Gastrocnemius medialis (tissue), 4 donors: Measurements from ENCODE around the gene FMNL3. TPM values are rescaled to one million over a fixed set of nuclear protein-coding genes. Genes with fewer than 3 reads are reported as not detected.

Experiments
- ATAC-seq, 2 donors: fragments of 150-250 bp; one replicate each; pipeline ENCODE4 v1.9.1; 2016
- DNase-seq, 2 donors: peaks; one replicate each; pipeline ENCODE4 v3.0.0-alpha.2; 2019
- H3K27ac ChIP-seq, 4 donors: fragments of 200-600 bp; sonication (generic); 1 replicate in 1 of 4; 2 replicates in 3 of 4; pipeline ENCODE4 v1.5.1; 2016 to 2018; ENCODE audit warnings: mild to moderate bottlenecking in 2 of 4, moderate library complexity in 1 of 4
- H3K27me3 ChIP-seq, 3 donors: fragments of 200-600 bp; sonication (generic) in 2 of 3; 1 replicate in 1 of 3; 2 replicates in 2 of 3; pipeline versions ENCODE4 v1.5.1 to v1.6.0; 2016 to 2019; ENCODE audit warnings: mild to moderate bottlenecking in 1 of 3, moderate library complexity in 1 of 3
- H3K36me3 ChIP-seq, 2 donors: fragments of 200-600 bp; sonication (generic) in 1 of 2; one replicate each; pipeline ENCODE4 v1.5.1; 2017 to 2018
- H3K4me1 ChIP-seq, 2 donors: fragments of 200-600 bp; sonication (generic) in 1 of 2; one replicate each; pipeline ENCODE4 v1.5.1; 2016 to 2017; ENCODE audit warnings: mild to moderate bottlenecking in 2 of 2
- H3K4me3 ChIP-seq, 4 donors: fragments of 200-600 bp; sonication (generic) in 3 of 4; 1 replicate in 1 of 4; 2 replicates in 3 of 4; pipeline ENCODE4 v1.5.1; 2016 to 2019; ENCODE audit warnings: mild to moderate bottlenecking in 2 of 4
- H3K9me3 ChIP-seq, 3 donors: fragments of 200-600 bp; sonication (generic) in 2 of 3; 1 replicate in 1 of 3; 2 replicates in 2 of 3; pipeline ENCODE4 v1.5.1; 2016 to 2019
- CTCF ChIP-seq, 5 experiments: fragments of 450-650 bp in 3 of 5; fragments of 200-600 bp in 2 of 5; sonication (generic) in 2 of 5; IDR thresholded peaks in 4 of 5; conservative IDR thresholded peaks in 1 of 5; 1 replicate in 4 of 5; 2 replicates in 1 of 5; pipeline ENCODE4 v1.5.1; 2016 to 2019; ENCODE audit warnings: antibody characterized with exemption in 5 of 5, mild to moderate bottlenecking in 3 of 5, moderate library complexity in 3 of 5
- POLR2A ChIP-seq, 2 donors: fragments of 450-650 bp; IDR thresholded peaks; one replicate each; pipeline ENCODE4 v1.6.1; 2017; ENCODE audit warnings: antibody characterized with exemption in 2 of 2, mild to moderate bottlenecking in 2 of 2, moderate library complexity in 2 of 2
- in situ Hi-C, 4 donors: fragments of 200-750 bp; cut with MboI; loops; one replicate each; pipeline versions ENCODE4 v1.15.0 to v1.8.0; 2017; ENCODE audit warnings: low sequenced_read_pairs in 4 of 4
- intact Hi-C: fragments of 100-400 bp; cut with DNase I; formaldehyde crosslinking; loops from one replicate; pipeline ENCODE4 v1.15.1; 2023; ENCODE audit warnings: low total_unique reads
- total RNA-seq, 4 donors: library from RNA; depleted of rRNA; stranded (reverse); fragments of >200 nt; gene quantifications; one replicate each; pipeline versions ENCODE4 v1.1.0 to v1.2.3, GENCODE V29; 2016

The FMNL3 gene
- total RNA-seq, 4 donors from 2014 or later, result 2.0 to 5.5 (median 4.9) TPM

- peaks cover 0 to 13% of the 10 kb centered on the region in 2 donors for H3K4me1 ChIP-seq
- H3K36me3 ChIP-seq, result no peaks in the 10 kb centered on the region
- no peak overlapping the region for H3K4me3 ChIP-seq
- DNase-seq, result no peak
- ATAC-seq, result no peak
- in situ Hi-C loops (no loop called here), intact Hi-C loops (no loop called here)
- H3K27me3 ChIP-seq, result no peaks in the 10 kb centered on the region
- TF ChIP-seq POLR2A (IDR thresholded peaks at IDR 0.05) (no peak), CTCF (IDR thresholded peaks at IDR 0.05 in 4 of 5, conservative IDR thresholded peaks at IDR 0.05 in 1 of 5) (no peak)
- no peaks in the 10 kb centered on the region for H3K9me3 ChIP-seq
- no peak overlapping the region for H3K27ac ChIP-seq
These were observed 22.8 kb downstream of the FMNL3 start for GRCh38 chr12:49684310-49684854.

DNA sequence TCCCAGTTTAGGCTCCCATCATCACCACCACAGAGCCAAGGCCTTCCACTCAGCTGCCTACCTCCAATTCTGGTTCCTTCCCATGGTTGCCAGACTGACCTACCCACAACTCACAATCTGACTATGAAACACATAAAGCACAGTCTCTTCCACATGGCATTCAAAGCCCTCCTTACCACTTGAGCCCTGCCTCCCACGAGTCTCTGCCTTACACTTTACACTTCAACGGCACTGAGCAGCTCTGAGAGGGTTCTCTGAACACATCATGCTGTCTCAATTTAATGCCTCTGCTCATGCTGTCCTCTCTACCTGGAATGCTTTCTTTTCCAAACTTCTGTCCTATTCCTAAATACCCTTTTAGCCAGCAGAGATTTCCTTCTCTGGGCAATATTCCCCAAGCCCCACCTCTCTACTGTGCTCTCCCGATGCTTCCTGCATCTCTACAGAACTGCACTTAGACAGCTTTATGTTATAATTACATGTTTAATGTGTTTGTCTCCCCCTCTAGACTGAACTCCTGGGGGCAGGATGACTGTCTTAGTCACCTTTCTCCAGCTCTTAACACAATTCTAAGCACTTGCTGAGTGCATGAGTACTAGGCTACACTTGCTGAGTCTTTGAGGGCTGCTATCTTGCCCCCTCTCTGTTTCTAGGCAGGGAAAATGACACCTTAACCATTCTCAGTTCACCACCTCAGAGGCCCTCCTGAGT is 23.5 kb downstream of the FMNL3 start:
- in situ Hi-C loops (no loop called here), intact Hi-C loops (no loop called here)
- DNase-seq (no peak), ATAC-seq (no peak)
- H3K36me3 ChIP-seq, result no peaks in the 10 kb centered on the region
- peaks cover 0 to 9% of the 10 kb centered on the region in 2 donors for H3K4me1 ChIP-seq
- no peaks in the 10 kb centered on the region for H3K9me3 ChIP-seq
- H3K27ac ChIP-seq, result no peak overlapping the region
- no peak overlapping the region for H3K4me3 ChIP-seq
- H3K27me3 ChIP-seq, result no peaks in the 10 kb centered on the region
- TF ChIP-seq POLR2A (IDR thresholded peaks at IDR 0.05) (no peak), CTCF (IDR thresholded peaks at IDR 0.05 in 4 of 5, conservative IDR thresholded peaks at IDR 0.05 in 1 of 5) (no peak)

GRCh38 chr12:49680075-49680474 is 27.1 kb downstream of the FMNL3 start:
- DNase-seq (no peak), ATAC-seq (no peak)
- Histone ChIP-seq H3K4me1 (peaks cover 12 to 23% of the 10 kb centered on the region in 2 donors), H3K36me3 (no peaks in the 10 kb centered on the region), H3K27ac (no peak overlapping the region), H3K27me3 (no peaks in the 10 kb centered on the region), H3K4me3 (no peak overlapping the region), H3K9me3 (no peaks in the 10 kb centered on the region)
- intact Hi-C loops, result no loop called here
- TF ChIP-seq CTCF (IDR thresholded peaks at IDR 0.05 in 4 of 5, conservative IDR thresholded peaks at IDR 0.05 in 1 of 5), result no peak
- in situ Hi-C loops, result no loop called here

DNA sequence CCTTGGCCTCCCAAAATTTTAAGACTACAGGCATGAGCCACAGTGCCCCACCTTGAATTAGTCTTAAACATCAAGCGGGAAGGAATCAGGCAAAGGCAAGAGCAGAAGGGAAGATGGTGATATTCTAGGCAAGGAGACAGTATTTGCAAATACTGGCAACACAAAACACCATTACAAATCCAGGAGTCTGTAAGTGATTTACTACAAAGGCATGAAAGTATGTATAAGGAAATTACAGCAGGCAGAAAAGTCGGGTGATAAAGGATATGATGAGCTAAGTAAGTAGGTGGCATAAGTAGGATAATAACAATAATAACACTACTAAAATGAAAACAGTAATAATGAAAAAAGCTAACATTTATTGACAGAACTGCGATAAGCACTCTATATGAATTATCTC is 28.5 kb downstream of the FMNL3 start:
- Histone ChIP-seq H3K27me3 (no peaks in the 10 kb centered on the region), H3K9me3 (no peaks in the 10 kb centered on the region), H3K4me1 (peaks cover 26 to 30% of the 10 kb centered on the region in 2 donors), H3K4me3 (no peak overlapping the region), H3K27ac (no peak overlapping the region), H3K36me3 (no peaks in the 10 kb centered on the region)
- in situ Hi-C loops (no loop called here), intact Hi-C loops (no loop called here)
- DNase-seq (no peak), ATAC-seq (no peak)
- TF ChIP-seq CTCF (IDR thresholded peaks at IDR 0.05 in 4 of 5, conservative IDR thresholded peaks at IDR 0.05 in 1 of 5) (no peak), POLR2A (IDR thresholded peaks at IDR 0.05) (no peak)
